HepG2 (cell line): ENCODE results near the gene RBM23. TPM values are rescaled to one million over a fixed set of nuclear protein-coding genes. Genes with fewer than 3 reads are reported as not detected.

Experiments
- ASH2L ChIP-seq: fragments of 300-600, 200-600 bp; sonication (generic); IDR thresholded peaks from 2 replicates; pipeline ENCODE4 v1.7.0; 2017; ENCODE audit warnings: low read depth, mild to moderate bottlenecking, moderate library complexity, mixed read lengths, low read length; ENCODE audit not compliant: insufficient read length
- CHD2 ChIP-seq: IDR thresholded peaks from 2 replicates; pipeline ENCODE4 v1.6.1; 2011; ENCODE audit warnings: low read depth, low read length, improper control_type of control experiment
- DDIT3 ChIP-seq: sonication (generic); formaldehyde crosslinking; IDR thresholded peaks from 2 replicates; pipeline ENCODE4 v1.4.0; 2020; ENCODE audit warnings: mild to moderate bottlenecking, missing genetic modification reagents
- FOXM1 ChIP-seq: sonication (generic); formaldehyde crosslinking; IDR thresholded peaks from 2 replicates; pipeline ENCODE4 v1.5.0; 2020; ENCODE audit warnings: missing genetic modification reagents
- NFKBIZ ChIP-seq: IDR thresholded peaks from 2 replicates; pipeline ENCODE4 v1.6.1; 2018; ENCODE audit warnings: missing genetic modification reagents, missing compliant biosample characterization
- RFXAP ChIP-seq: sonication (generic); formaldehyde crosslinking; IDR thresholded peaks from 2 replicates; pipeline ENCODE4 v1.4.0; 2020; ENCODE audit warnings: missing genetic modification reagents, borderline replicate concordance
- ZBTB21 ChIP-seq: sonication (generic); formaldehyde crosslinking; IDR thresholded peaks from 2 replicates; pipeline ENCODE4 v1.4.0; 2020; ENCODE audit warnings: missing genetic modification reagents
- ZIK1 ChIP-seq: sonication (generic); formaldehyde crosslinking; IDR thresholded peaks from 2 replicates; pipeline ENCODE4 v1.5.0; 2020; ENCODE audit warnings: mild to moderate bottlenecking, low read depth, missing genetic modification reagents, borderline replicate concordance
- ZNF572 ChIP-seq: sonication (generic); formaldehyde crosslinking; IDR thresholded peaks from 2 replicates; pipeline ENCODE4 v1.5.1; 2020; ENCODE audit warnings: mild to moderate bottlenecking, missing genetic modification reagents
- ZNF577 ChIP-seq: sonication (generic); formaldehyde crosslinking; IDR thresholded peaks from 2 replicates; pipeline ENCODE4 v1.4.0; 2020; ENCODE audit warnings: mild to moderate bottlenecking, low read depth, missing genetic modification reagents, borderline replicate concordance
- ZNF598 ChIP-seq: sonication (generic); formaldehyde crosslinking; IDR thresholded peaks from 2 replicates; pipeline ENCODE4 v1.5.1; 2020; ENCODE audit warnings: mild to moderate bottlenecking, missing genetic modification reagents, borderline replicate concordance
- ZNF713 ChIP-seq: sonication (generic); formaldehyde crosslinking; IDR thresholded peaks from 2 replicates; pipeline ENCODE4 v1.4.0; 2020; ENCODE audit warnings: mild to moderate bottlenecking, missing genetic modification reagents
- ZNF816 ChIP-seq: sonication (generic); formaldehyde crosslinking; IDR thresholded peaks from 2 replicates; pipeline ENCODE4 v1.8.0; 2022; ENCODE audit warnings: missing genetic modification reagents, mild to moderate bottlenecking, borderline replicate concordance
- polyA plus RNA-seq, 8 experiments: library from polyadenylated mRNA; depleted of rRNA in 3 of 8; stranded (reverse) in 7 of 8; unstranded in 1 of 8; fragments of >200 nt; fragmentation: Illumina TruSeq in 4 of 8; extraction: Trizol in 4 of 8; gene quantifications; 2 replicates each; pipeline versions ENCODE4 v1.2.1 to v1.2.3, GENCODE V29; 2011 to 2016; ENCODE audit warnings: low read depth in 4 of 8, missing spikeins in 1 of 8, mixed read lengths in 1 of 8; ENCODE audit not compliant: insufficient read depth in 1 of 8
- total RNA-seq, 5 experiments: library from RNA; depleted of rRNA; stranded (reverse); fragments of >200 nt; fragmentation: Illumina TruSeq; extraction: Trizol; gene quantifications; 2 replicates each; pipeline ENCODE4 v1.2.3, GENCODE V29; 2016; ENCODE audit warnings: low read depth in 1 of 5
- TF ChIP-seq, protein P1 (sequence below): IDR thresholded peaks from 2 replicates; pipeline ENCODE4 v1.4.0; 2020; ENCODE audit warnings: mild to moderate bottlenecking, missing genetic modification reagents
- TF ChIP-seq, protein P2 (sequence below): fragments of 450-650 bp; IDR thresholded peaks from 2 replicates; pipeline ENCODE4 v1.6.1; 2017
- TF ChIP-seq, protein P3 (sequence below): sonication (generic); formaldehyde crosslinking; IDR thresholded peaks from 2 replicates; pipeline ENCODE4 v1.4.0; 2020; ENCODE audit warnings: low read depth, missing genetic modification reagents
- TF ChIP-seq, protein P4 (sequence below): sonication (generic); formaldehyde crosslinking; conservative IDR thresholded peaks from 2 replicates; pipeline ENCODE4 v1.8.0; 2022; ENCODE audit warnings: mild to moderate bottlenecking, moderate library complexity, missing genetic modification reagents

RBM23 gene
- total and polyA plus RNA-seq, 2 of the 13 experiments (the other 11 are each of a cell fraction or from before 2014, with no cell fraction given) = 1.5 to 2.1 TPM

DNA sequence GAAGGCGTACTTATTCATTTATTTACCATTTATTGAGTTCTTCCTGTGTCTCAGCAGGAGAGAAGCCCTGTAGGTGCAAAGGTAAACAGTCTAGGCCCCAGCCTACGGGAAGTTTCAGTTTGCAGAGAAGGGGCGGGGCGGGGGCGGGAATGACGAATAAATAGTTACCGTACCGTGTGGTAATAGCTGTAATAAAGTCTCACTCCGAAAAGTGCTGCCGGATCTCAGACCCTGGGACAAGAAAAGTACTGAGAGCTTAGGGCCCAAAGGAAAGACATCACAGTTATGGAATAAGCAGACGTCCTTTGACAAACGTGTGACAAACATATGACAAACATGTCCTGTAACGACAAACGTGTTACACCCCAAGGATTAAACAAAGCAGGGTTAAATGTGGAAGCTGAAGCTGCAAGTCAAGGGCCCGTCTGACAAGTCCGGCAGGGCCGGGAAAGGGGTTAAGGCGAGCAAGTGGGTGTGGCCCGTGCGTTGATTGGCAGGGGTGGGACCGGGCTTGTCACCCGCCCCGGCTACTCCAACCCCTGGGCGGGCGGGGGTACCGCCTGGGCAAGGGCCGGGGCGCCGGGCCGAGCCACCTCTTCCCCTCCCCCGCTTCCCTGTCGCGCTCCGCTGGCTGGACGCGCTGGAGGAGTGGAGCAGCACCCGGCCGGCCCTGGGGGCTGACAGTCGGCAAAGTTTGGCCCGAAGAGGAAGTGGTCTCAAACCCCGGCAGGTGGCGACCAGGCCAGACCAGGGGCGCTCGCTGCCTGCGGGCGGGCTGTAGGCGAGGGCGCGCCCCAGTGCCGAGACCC, 47.5 kb downstream of the RBM23 start, which contains the start of gene LRP10 (continued):
- TF ChIP-seq, protein P1, sequence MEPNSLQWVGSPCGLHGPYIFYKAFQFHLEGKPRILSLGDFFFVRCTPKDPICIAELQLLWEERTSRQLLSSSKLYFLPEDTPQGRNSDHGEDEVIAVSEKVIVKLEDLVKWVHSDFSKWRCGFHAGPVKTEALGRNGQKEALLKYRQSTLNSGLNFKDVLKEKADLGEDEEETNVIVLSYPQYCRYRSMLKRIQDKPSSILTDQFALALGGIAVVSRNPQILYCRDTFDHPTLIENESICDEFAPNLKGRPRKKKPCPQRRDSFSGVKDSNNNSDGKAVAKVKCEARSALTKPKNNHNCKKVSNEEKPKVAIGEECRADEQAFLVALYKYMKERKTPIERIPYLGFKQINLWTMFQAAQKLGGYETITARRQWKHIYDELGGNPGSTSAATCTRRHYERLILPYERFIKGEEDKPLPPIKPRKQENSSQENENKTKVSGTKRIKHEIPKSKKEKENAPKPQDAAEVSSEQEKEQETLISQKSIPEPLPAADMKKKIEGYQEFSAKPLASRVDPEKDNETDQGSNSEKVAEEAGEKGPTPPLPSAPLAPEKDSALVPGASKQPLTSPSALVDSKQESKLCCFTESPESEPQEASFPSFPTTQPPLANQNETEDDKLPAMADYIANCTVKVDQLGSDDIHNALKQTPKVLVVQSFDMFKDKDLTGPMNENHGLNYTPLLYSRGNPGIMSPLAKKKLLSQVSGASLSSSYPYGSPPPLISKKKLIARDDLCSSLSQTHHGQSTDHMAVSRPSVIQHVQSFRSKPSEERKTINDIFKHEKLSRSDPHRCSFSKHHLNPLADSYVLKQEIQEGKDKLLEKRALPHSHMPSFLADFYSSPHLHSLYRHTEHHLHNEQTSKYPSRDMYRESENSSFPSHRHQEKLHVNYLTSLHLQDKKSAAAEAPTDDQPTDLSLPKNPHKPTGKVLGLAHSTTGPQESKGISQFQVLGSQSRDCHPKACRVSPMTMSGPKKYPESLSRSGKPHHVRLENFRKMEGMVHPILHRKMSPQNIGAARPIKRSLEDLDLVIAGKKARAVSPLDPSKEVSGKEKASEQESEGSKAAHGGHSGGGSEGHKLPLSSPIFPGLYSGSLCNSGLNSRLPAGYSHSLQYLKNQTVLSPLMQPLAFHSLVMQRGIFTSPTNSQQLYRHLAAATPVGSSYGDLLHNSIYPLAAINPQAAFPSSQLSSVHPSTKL (CRISPR knock-in tag) = peak; percentile 89
- TF ChIP-seq DDIT3 (CRISPR knock-in tag) = no peak
- peak; percentile 46; the same call in 1 of the 2 replicates for TF ChIP-seq ZBTB21 (CRISPR knock-in tag)
- TF ChIP-seq ASH2L = peak; percentile 99
- TF ChIP-seq CHD2 = peak; percentile 61; the same call in 1 of the 2 replicates
- peak; percentile 100 for TF ChIP-seq ZNF816
- peak; percentile 51; the same call in 1 of the 2 replicates for TF ChIP-seq FOXM1 (CRISPR knock-in tag)
- TF ChIP-seq, protein P2, sequence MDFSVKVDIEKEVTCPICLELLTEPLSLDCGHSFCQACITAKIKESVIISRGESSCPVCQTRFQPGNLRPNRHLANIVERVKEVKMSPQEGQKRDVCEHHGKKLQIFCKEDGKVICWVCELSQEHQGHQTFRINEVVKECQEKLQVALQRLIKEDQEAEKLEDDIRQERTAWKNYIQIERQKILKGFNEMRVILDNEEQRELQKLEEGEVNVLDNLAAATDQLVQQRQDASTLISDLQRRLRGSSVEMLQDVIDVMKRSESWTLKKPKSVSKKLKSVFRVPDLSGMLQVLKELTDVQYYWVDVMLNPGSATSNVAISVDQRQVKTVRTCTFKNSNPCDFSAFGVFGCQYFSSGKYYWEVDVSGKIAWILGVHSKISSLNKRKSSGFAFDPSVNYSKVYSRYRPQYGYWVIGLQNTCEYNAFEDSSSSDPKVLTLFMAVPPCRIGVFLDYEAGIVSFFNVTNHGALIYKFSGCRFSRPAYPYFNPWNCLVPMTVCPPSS = no peak
- peak; percentile 78; the same call in 1 of the 2 replicates for TF ChIP-seq NFKBIZ (CRISPR knock-in tag)
- TF ChIP-seq ZNF598 = peak; percentile 99
- TF ChIP-seq, protein P3, sequence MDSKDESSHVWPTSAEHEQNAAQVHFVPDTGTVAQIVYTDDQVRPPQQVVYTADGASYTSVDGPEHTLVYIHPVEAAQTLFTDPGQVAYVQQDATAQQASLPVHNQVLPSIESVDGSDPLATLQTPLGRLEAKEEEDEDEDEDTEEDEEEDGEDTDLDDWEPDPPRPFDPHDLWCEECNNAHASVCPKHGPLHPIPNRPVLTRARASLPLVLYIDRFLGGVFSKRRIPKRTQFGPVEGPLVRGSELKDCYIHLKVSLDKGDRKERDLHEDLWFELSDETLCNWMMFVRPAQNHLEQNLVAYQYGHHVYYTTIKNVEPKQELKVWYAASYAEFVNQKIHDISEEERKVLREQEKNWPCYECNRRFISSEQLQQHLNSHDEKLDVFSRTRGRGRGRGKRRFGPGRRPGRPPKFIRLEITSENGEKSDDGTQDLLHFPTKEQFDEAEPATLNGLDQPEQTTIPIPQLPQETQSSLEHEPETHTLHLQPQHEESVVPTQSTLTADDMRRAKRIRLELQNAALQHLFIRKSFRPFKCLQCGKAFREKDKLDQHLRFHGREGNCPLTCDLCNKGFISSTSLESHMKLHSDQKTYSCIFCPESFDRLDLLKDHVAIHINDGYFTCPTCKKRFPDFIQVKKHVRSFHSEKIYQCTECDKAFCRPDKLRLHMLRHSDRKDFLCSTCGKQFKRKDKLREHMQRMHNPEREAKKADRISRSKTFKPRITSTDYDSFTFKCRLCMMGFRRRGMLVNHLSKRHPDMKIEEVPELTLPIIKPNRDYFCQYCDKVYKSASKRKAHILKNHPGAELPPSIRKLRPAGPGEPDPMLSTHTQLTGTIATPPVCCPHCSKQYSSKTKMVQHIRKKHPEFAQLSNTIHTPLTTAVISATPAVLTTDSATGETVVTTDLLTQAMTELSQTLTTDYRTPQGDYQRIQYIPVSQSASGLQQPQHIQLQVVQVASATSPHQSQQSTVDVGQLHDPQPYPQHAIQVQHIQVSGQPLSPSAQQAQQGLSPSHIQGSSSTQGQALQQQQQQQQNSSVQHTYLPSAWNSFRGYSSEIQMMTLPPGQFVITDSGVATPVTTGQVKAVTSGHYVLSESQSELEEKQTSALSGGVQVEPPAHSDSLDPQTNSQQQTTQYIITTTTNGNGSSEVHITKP (CRISPR knock-in tag) = peak; percentile 96
- 0 out of 2 replicates have a peak, but pooled peaks have one; percentile 72 for TF ChIP-seq ZNF713
- TF ChIP-seq, protein P4, sequence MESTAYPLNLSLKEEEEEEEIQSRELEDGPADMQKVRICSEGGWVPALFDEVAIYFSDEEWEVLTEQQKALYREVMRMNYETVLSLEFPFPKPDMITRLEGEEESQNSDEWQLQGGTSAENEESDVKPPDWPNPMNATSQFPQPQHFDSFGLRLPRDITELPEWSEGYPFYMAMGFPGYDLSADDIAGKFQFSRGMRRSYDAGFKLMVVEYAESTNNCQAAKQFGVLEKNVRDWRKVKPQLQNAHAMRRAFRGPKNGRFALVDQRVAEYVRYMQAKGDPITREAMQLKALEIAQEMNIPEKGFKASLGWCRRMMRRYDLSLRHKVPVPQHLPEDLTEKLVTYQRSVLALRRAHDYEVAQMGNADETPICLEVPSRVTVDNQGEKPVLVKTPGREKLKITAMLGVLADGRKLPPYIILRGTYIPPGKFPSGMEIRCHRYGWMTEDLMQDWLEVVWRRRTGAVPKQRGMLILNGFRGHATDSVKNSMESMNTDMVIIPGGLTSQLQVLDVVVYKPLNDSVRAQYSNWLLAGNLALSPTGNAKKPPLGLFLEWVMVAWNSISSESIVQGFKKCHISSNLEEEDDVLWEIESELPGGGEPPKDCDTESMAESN (CRISPR knock-in tag) = peak; percentile 89
- peak; percentile 81; the same call in 1 of the 2 replicates for TF ChIP-seq ZIK1 (CRISPR knock-in tag)
- 0 out of 2 replicates have a peak, but pooled peaks have one; percentile 83 for TF ChIP-seq ZNF577 (CRISPR knock-in tag)
- TF ChIP-seq ZNF572 (CRISPR knock-in tag) = peak; percentile 99
- TF ChIP-seq RFXAP (CRISPR knock-in tag) = peak; percentile 88
